K562 (cell line): ENCODE results near the gene SRPK2. TPM values are rescaled to one million over a fixed set of nuclear protein-coding genes. Genes with fewer than 3 reads are reported as not detected.
"Not testable (repeated sequence)": the region's sequence is repeated elsewhere in the genome, so short reads cannot be mapped to it uniquely, and the experiment has no call there.

Source experiments
- ATAC-seq: fragments of 200-7000 bp; cut with Tn5 transposase; 3 replicates; pipeline ENCODE4 v1.9.1; 2020; ENCODE audit warnings: moderate library complexity
- BruUV-seq: library from RNA; stranded (reverse); fragments of 400-500 nt; replicated peaks from 2 replicates; lab custom pipeline; 2021; lab: Mats Ljungman, UMichigan
- CTCF ChIA-PET: fragments of 300-600 bp; formaldehyde crosslinking; extraction: SDS; loops from one replicate; lab custom pipeline; 2021; ENCODE audit warnings: low intra/inter-chr PET ratio; lab: Yijun Ruan, JAX
- POLR2A ChIA-PET: fragments of 300-600, 350-650 bp; sonication (Branson Sonifier 250); formaldehyde crosslinking; extraction: SDS; loops from one replicate; lab custom pipeline; 2021; ENCODE audit warnings: antibody characterized with exemption, inconsistent platforms; lab: Yijun Ruan, JAX
- DNase-seq, 4 experiments: peaks; one replicate each; pipeline versions ENCODE4 v3.0.0 to v3.0.0-alpha.2; 2011 to 2018; ENCODE audit warnings: low spot score in 3 of 4, mixed read lengths in 3 of 4; ENCODE audit errors: extremely low read depth in 1 of 4
- FAIRE-seq: peaks from 2 replicates; lab custom pipeline; 2011; peaks lifted over from hg19 to GRCh38; lab: Jason Lieb, UNC
- H2AFZ ChIP-seq: 2 replicates; pipeline ENCODE4 v1.6.0; 2011; ENCODE audit warnings: low read depth, low read length, control low read depth, inconsistent platforms
- H3K27ac ChIP-seq: fragments of 200-600 bp; 3 replicates; pipeline ENCODE4 v1.8.0; 2011; ENCODE audit warnings: low read depth, mild to moderate bottlenecking, control low read depth, inconsistent platforms, low read length, moderate library complexity, mixed read lengths; ENCODE audit errors: extremely low read depth
- H3K27me3 ChIP-seq, 2 experiments: fragments of 300-600 bp in 1 of 2; 2 replicates in 1 of 2; 3 replicates in 1 of 2; pipeline versions ENCODE4 v1.6.0 to v1.8.0; 2011; ENCODE audit warnings: inconsistent platforms in 2 of 2, low read length in 2 of 2, mild to moderate bottlenecking in 1 of 2, mixed read lengths in 1 of 2, moderate library complexity in 1 of 2; ENCODE audit not compliant: control insufficient read depth in 2 of 2, insufficient read depth in 2 of 2
- H3K36me3 ChIP-seq: fragments of 300-600 bp; 3 replicates; pipeline ENCODE4 v1.8.0; 2011; ENCODE audit warnings: mild to moderate bottlenecking, low read length, inconsistent platforms; ENCODE audit not compliant: control insufficient read depth, insufficient read depth
- H3K4me1 ChIP-seq, 2 experiments: fragments of 200-600 bp in 1 of 2; replicated peaks in 1 of 2; 2 replicates in 1 of 2; 3 replicates in 1 of 2; pipeline versions ENCODE4 v1.5.1 to v1.8.0; 2011; ENCODE audit warnings: inconsistent platforms in 2 of 2, low read length in 2 of 2, mild to moderate bottlenecking in 1 of 2, mixed read lengths in 1 of 2, moderate library complexity in 1 of 2; ENCODE audit not compliant: control insufficient read depth in 2 of 2, insufficient read depth in 2 of 2
- H3K4me2 ChIP-seq: 2 replicates; pipeline ENCODE4 v1.6.1; 2011; ENCODE audit warnings: low read length, control low read depth, inconsistent platforms, mixed read lengths; ENCODE audit not compliant: insufficient read depth
- H3K4me3 ChIP-seq: fragments of 200-600 bp; sonication (generic), shearing (Covaris generic); 2 replicates; pipeline ENCODE4 v1.5.1; 2016; ENCODE audit warnings: control low read depth, inconsistent platforms
- H3K79me2 ChIP-seq: fragments of 200-600 bp; 3 replicates; pipeline ENCODE4 v1.8.0; 2011; ENCODE audit warnings: low read length, inconsistent platforms; ENCODE audit not compliant: control insufficient read depth, insufficient read depth
- H3K9ac ChIP-seq, 2 experiments: 2 replicates each; pipeline versions ENCODE4 v1.6.0 to v1.6.1; 2011; ENCODE audit warnings: low read depth in 2 of 2, low read length in 2 of 2, control low read depth in 1 of 2, inconsistent platforms in 1 of 2, mild to moderate bottlenecking in 1 of 2, mixed read lengths in 1 of 2; ENCODE audit not compliant: insufficient read depth in 1 of 2
- H3K9me1 ChIP-seq: one replicate; pipeline ENCODE4 v1.6.0; 2011; ENCODE audit warnings: inconsistent platforms, mild to moderate bottlenecking, low read length, moderate library complexity; ENCODE audit not compliant: control insufficient read depth, insufficient read depth
- H3K9me3 ChIP-seq: replicated peaks from 2 replicates; pipeline ENCODE4 v1.5.1; 2011; ENCODE audit warnings: low read depth, low read length, inconsistent platforms; ENCODE audit not compliant: control insufficient read depth, insufficient read depth
- H4K20me1 ChIP-seq: replicated peaks from 2 replicates; pipeline ENCODE4 v1.6.1; 2011; ENCODE audit warnings: low read length, inconsistent platforms, mixed read lengths; ENCODE audit not compliant: control insufficient read depth, insufficient read depth
- ATF7 ChIP-seq: fragments of 450-650 bp; IDR thresholded peaks from 2 replicates; pipeline ENCODE4 v1.7.1; 2014; ENCODE audit warnings: mild to moderate bottlenecking, moderate library complexity
- E2F4 ChIP-seq: sonication (generic); formaldehyde crosslinking; IDR thresholded peaks from 2 replicates; pipeline ENCODE4 v1.8.0; 2022; ENCODE audit warnings: mild to moderate bottlenecking, low read depth, missing genetic modification reagents
- GATAD2A ChIP-seq: fragments of 450-650 bp; IDR thresholded peaks from 2 replicates; pipeline ENCODE4 v1.6.1; 2017
- HNRNPL ChIP-seq: fragments of 200-400 bp; formaldehyde crosslinking; IDR thresholded peaks from 2 replicates; pipeline ENCODE4 v1.6.1; 2017; ENCODE audit warnings: low read depth, mild to moderate bottlenecking, low read length
- MLX ChIP-seq, 2 experiments: fragments of 450-650 bp in 1 of 2; sonication (generic) in 1 of 2; formaldehyde crosslinking; conservative IDR thresholded peaks; 2 replicates each; pipeline versions ENCODE4 v1.4.0 to v1.8.1; 2020 to 2022; ENCODE audit warnings: mild to moderate bottlenecking in 1 of 2, missing genetic modification reagents in 1 of 2
- ZNF699 ChIP-seq: fragments of 250-450 bp; sonication (Bioruptor Pico); IDR thresholded peaks from 2 replicates; pipeline ENCODE4 v1.8.0; 2021; ENCODE audit warnings: mild to moderate bottlenecking, moderate library complexity; ENCODE audit not compliant: insufficient replicate concordance
- ZNF780A ChIP-seq: fragments of 250-450 bp; sonication (Bioruptor Pico); IDR thresholded peaks from 2 replicates; pipeline ENCODE4 v1.5.0; 2021; ENCODE audit warnings: mild to moderate bottlenecking
- WGBS: fragments of 100-300 bp; shearing (Covaris generic); methylation state at CpG from one replicate; pipeline ENCODE4 v1.1.6; 2016; ENCODE audit warnings: low coverage, mixed read lengths; ENCODE audit not compliant: insufficient coverage; ENCODE audit errors: missing lambda C conversion rate; 5-methylcytosine and 5-hydroxymethylcytosine counted together
- in situ Hi-C: fragments of 300-500 bp; cut with MboI; formaldehyde crosslinking; loops from 4 replicates; pipeline ENCODE4 v1.15.0; 2018; ENCODE audit warnings: inconsistent platforms, mixed read lengths
- intact Hi-C: fragments of 100-400 bp; cut with micrococcal nuclease; formaldehyde crosslinking; loops from 2 replicates; pipeline ENCODE4 v1.14.2; 2022
- polyA plus RNA-seq, 8 experiments: library from polyadenylated mRNA; depleted of rRNA in 4 of 8; stranded (reverse) in 5 of 8; unstranded in 3 of 8; fragments of >200 nt; fragmentation: Nextera tagmentation in 2 of 8; fragmentation: Illumina TruSeq in 1 of 8; extraction: Ambion mirVana in 2 of 8; extraction: Trizol in 1 of 8; gene quantifications; 2 replicates each; pipeline versions ENCODE4 v1.2.1 to v1.2.3, GENCODE V29; 2011 to 2014; ENCODE audit warnings: inconsistent platforms in 1 of 8, missing spikeins in 1 of 8
- total RNA-seq, 7 experiments: library from RNA; depleted of rRNA in 6 of 7; stranded (reverse); fragments of >200 nt in 6 of 7; fragmentation: Illumina TruSeq in 2 of 7; extraction: Trizol in 2 of 7; gene quantifications; 2 replicates each; pipeline versions ENCODE4 v1.2.1 to v1.2.3, GENCODE V29; 2011 to 2021; ENCODE audit warnings: low replicate concordance in 1 of 7
- TF ChIP-seq, protein P1 (sequence below): fragments of 450-650 bp; formaldehyde crosslinking; IDR thresholded peaks from 2 replicates; pipeline ENCODE4 v1.4.0; 2020; ENCODE audit warnings: mild to moderate bottlenecking, moderate library complexity

SRPK2 gene
- total and polyA plus RNA-seq, 9 of the 15 experiments (the other 6 are each of a cell fraction or from before 2014, with no cell fraction given): 21.5 to 44.7 (median 33.3) TPM

GRCh38 chr7:105336009-105336408, 52.7 kb downstream of the SRPK2 start (continued):
- no peak for TF ChIP-seq MLX (CRISPR knock-in tag; conservative IDR thresholded peaks at IDR 0.05)

DNA sequence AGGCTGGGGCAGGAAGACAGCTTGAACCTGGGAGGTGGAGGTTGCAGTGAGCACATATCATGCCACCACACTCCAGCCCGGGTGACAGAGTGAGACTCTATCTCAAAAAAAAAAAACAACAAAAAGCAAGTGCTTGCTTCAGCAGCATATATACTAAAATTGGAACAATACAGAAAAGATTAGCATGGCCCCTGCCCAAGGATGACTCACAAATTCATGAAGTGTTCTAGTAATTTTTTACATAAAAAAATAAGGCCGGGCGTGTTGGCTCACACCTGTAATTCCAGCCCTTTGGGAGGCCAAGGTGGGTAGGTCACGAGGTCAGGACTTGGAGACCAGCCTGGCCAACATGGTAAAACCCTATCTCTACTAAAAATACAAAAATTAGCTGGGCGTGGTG, 56.1 kb downstream of the SRPK2 start:
- H3K9me1 ChIP-seq, BruUV-seq, CTCF ChIA-PET: not testable (repeated sequence)

DNA sequence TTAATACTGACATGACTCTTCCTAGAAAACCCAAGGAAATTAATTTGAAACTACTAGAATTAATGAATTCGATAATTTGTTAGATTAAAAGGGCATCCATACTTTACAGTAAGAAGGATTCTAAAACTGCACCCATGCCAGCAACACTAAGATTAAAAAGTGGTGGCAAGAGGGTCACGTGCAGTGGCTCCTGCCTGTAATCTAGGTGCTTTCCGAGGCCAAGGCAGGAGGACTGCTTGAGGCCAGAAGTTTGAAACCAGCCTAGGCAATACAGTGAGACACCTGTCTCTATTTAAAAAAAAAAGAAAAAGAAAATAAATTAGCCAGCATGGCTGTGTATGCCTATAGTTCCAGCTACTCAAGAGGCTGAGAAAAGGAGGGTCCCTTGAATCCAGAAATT, 58.2 kb downstream of the SRPK2 start:
- ATAC-seq: no peak
- CTCF ChIA-PET: no interaction called here
- TF ChIP-seq ZNF780A (no peak), ATF7 (no peak), HNRNPL (no peak), GATAD2A (no peak), E2F4 (CRISPR knock-in tag) (no peak), ZNF699 (CRISPR knock-in tag) (no peak)
- TF ChIP-seq, protein P1, sequence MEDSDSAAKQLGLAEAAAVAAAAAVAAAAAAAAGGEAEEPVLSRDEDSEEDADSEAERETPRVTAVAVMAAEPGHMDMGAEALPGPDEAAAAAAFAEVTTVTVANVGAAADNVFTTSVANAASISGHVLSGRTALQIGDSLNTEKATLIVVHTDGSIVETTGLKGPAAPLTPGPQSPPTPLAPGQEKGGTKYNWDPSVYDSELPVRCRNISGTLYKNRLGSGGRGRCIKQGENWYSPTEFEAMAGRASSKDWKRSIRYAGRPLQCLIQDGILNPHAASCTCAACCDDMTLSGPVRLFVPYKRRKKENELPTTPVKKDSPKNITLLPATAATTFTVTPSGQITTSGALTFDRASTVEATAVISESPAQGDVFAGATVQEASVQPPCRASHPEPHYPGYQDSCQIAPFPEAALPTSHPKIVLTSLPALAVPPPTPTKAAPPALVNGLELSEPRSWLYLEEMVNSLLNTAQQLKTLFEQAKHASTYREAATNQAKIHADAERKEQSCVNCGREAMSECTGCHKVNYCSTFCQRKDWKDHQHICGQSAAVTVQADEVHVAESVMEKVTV (CRISPR knock-in tag): no peak

More for the DNA sequence above, 56.1 kb downstream of the SRPK2 start:
- H3K27ac ChIP-seq, in situ Hi-C loops, H3K4me2 ChIP-seq, H3K4me3 ChIP-seq, H3K36me3 ChIP-seq, FAIRE-seq, intact Hi-C loops, H3K4me1 ChIP-seq, H4K20me1 ChIP-seq, H2AFZ ChIP-seq, DNase-seq, POLR2A ChIA-PET, H3K27me3 ChIP-seq, H3K9me3 ChIP-seq, H3K9ac ChIP-seq: not testable (repeated sequence)
- ATAC-seq: peak; percentile 39; the same call in 2 of the 3 replicates
- peaks cover 29% of the 10 kb centered on the region for H3K79me2 ChIP-seq
- 67% methylated on average over 5 of the region's 5 CpGs for WGBS

More for the DNA sequence above, 58.2 kb downstream of the SRPK2 start:
- Histone ChIP-seq H3K4me3 (no peak overlapping the region), H2AFZ (no peak overlapping the region), H3K36me3 (no peaks in the 10 kb centered on the region), H3K9ac (no peak overlapping the region), H3K4me1 (no peaks in the 10 kb centered on the region), H3K9me3 (no peaks in the 10 kb centered on the region), H3K9me1 (no peaks in the 10 kb centered on the region), H4K20me1 (peaks cover 9% of the 10 kb centered on the region; the same call in 1 of the 2 replicates), H3K27ac (no peak overlapping the region), H3K27me3 (no peaks in the 10 kb centered on the region), H3K79me2 (peaks cover 37% of the 10 kb centered on the region), H3K4me2 (no peak overlapping the region)
- POLR2A ChIA-PET: no interaction called here
- no TSS peak for BruUV-seq
- DNase-seq (no peak), FAIRE-seq (no peak)
- in situ Hi-C loops (no loop called here), intact Hi-C loops (no loop called here)
- WGBS: 56% methylated on average over 3 of the region's 3 CpGs
